H1 (cell line): ENCODE results near the gene WFDC12. TPM values are rescaled to one million over a fixed set of nuclear protein-coding genes. Genes with fewer than 3 reads are reported as not detected.

Source experiments
- CTCF ChIA-PET: fragments of 300-600 bp; sonication (Branson Sonifier 250); formaldehyde crosslinking; loops from one replicate; lab custom pipeline; 2021; ENCODE audit not compliant: partially characterized antibody; lab: Charles Lee
- POLR2A ChIA-PET: fragments of 300-600 bp; sonication (Branson Sonifier 250); formaldehyde crosslinking; loops from one replicate; lab custom pipeline; 2021; ENCODE audit warnings: inconsistent platforms; ENCODE audit not compliant: partially characterized antibody; lab: Charles Lee
- DNase-seq, 2 experiments: peaks; one replicate each; pipeline versions ENCODE4 v3.0.0 to v3.0.0-alpha.2; 2010 to 2022; ENCODE audit warnings: low spot score in 2 of 2, low read depth in 1 of 2, mixed read lengths in 1 of 2
- FAIRE-seq: peaks from 2 replicates; lab custom pipeline; 2011; peaks lifted over from hg19 to GRCh38; lab: Jason Lieb, UNC
- H2AFZ ChIP-seq: 2 replicates; pipeline ENCODE4 v1.8.1; 2012; ENCODE audit warnings: low read length, inconsistent platforms
- H2AK5ac ChIP-seq: 2 replicates; pipeline ENCODE4 v1.6.1; 2013; ENCODE audit warnings: low read depth, low read length
- H2BK120ac ChIP-seq: replicated peaks from 2 replicates; pipeline ENCODE3; 2013; ENCODE audit warnings: low read depth, low read length, inconsistent platforms
- H2BK12ac ChIP-seq: 2 replicates; pipeline ENCODE4 v1.6.1; 2013; ENCODE audit warnings: low read depth, low read length
- H2BK15ac ChIP-seq: 2 replicates; pipeline ENCODE4 v1.6.1; 2013; ENCODE audit warnings: low read length
- H2BK20ac ChIP-seq: 2 replicates; pipeline ENCODE4 v1.6.1; 2013; ENCODE audit warnings: low read length
- H2BK5ac ChIP-seq: 2 replicates; pipeline ENCODE4 v1.6.1; 2013; ENCODE audit warnings: low read depth, low read length
- H3K14ac ChIP-seq: 2 replicates; pipeline ENCODE4 v1.6.1; 2013; ENCODE audit warnings: inconsistent platforms; ENCODE audit not compliant: insufficient read length
- H3K18ac ChIP-seq: 2 replicates; pipeline ENCODE4 v1.6.1; 2013; ENCODE audit warnings: low read length; ENCODE audit errors: extremely low read depth
- H3K23ac ChIP-seq: 2 replicates; pipeline ENCODE4 v1.6.1; 2013; ENCODE audit warnings: inconsistent platforms; ENCODE audit not compliant: insufficient read length
- H3K23me2 ChIP-seq: 2 replicates; pipeline ENCODE4 v1.6.1; 2013; ENCODE audit warnings: low read depth, low read length
- H3K27ac ChIP-seq: 2 replicates; pipeline ENCODE4 v1.6.1; 2011; ENCODE audit warnings: low read depth, low read length, inconsistent platforms
- H3K27me3 ChIP-seq, 4 experiments: replicated peaks in 1 of 4; 1 replicate in 1 of 4; 2 replicates in 3 of 4; pipeline versions ENCODE4 v1.6.1 to v1.8.1; 2011 to 2013; ENCODE audit warnings: low read length in 3 of 4, mild to moderate bottlenecking in 3 of 4, inconsistent platforms in 2 of 4, mixed read lengths in 2 of 4, moderate library complexity in 1 of 4; ENCODE audit not compliant: control insufficient read depth in 3 of 4, insufficient read depth in 3 of 4; ENCODE audit errors: extremely low read depth in 1 of 4
- H3K36me3 ChIP-seq, 4 experiments: 2 replicates each; pipeline versions ENCODE4 v1.6.1 to v1.8.1; 2011 to 2013; ENCODE audit warnings: mild to moderate bottlenecking in 4 of 4, low read length in 3 of 4, moderate library complexity in 2 of 4, control low read depth in 1 of 4, inconsistent platforms in 1 of 4; ENCODE audit not compliant: insufficient read depth in 4 of 4, control insufficient read depth in 2 of 4
- H3K4ac ChIP-seq: replicated peaks from 2 replicates; pipeline ENCODE3; 2013; ENCODE audit warnings: low read length, low read depth, mixed read lengths, inconsistent platforms; ENCODE audit not compliant: insufficient read length
- H3K4me1 ChIP-seq, 4 experiments: replicated peaks in 1 of 4; 1 replicate in 1 of 4; 2 replicates in 3 of 4; pipeline versions ENCODE4 v1.6.1 to v1.8.1; 2011 to 2013; ENCODE audit warnings: low read length in 3 of 4, inconsistent platforms in 2 of 4, mixed read lengths in 1 of 4; ENCODE audit not compliant: insufficient read depth in 4 of 4, control insufficient read depth in 3 of 4
- H3K4me2 ChIP-seq, 2 experiments: 2 replicates each; pipeline versions ENCODE4 v1.6.1 to v1.8.1; 2011 to 2013; ENCODE audit warnings: low read depth in 2 of 2, low read length in 2 of 2, control low read depth in 1 of 2, inconsistent platforms in 1 of 2, mild to moderate bottlenecking in 1 of 2; ENCODE audit not compliant: insufficient read depth in 1 of 2
- H3K4me3 ChIP-seq, 4 experiments: fragments of 200-600, 300-600 bp in 1 of 4; sonication (generic), shearing (Covaris generic), sonication (Bioruptor Twin) in 1 of 4; 2 replicates each; pipeline versions ENCODE4 v1.5.1 to v1.8.1; 2011 to 2016; ENCODE audit warnings: low read length in 4 of 4, low read depth in 3 of 4, control low read depth in 2 of 4, inconsistent platforms in 2 of 4, mild to moderate bottlenecking in 2 of 4, mixed read lengths in 1 of 4, moderate library complexity in 1 of 4; ENCODE audit not compliant: insufficient read depth in 2 of 4; ENCODE audit errors: extremely low read depth in 1 of 4
- H3K56ac ChIP-seq: replicated peaks from 2 replicates; pipeline ENCODE3; 2013; ENCODE audit warnings: low read depth, mild to moderate bottlenecking, mixed read lengths, low read length, inconsistent platforms; ENCODE audit not compliant: insufficient read length
- H3K79me1 ChIP-seq: 2 replicates; pipeline ENCODE4 v1.6.1; 2013; ENCODE audit warnings: low read depth, low read length, control low read depth
- H3K79me2 ChIP-seq, 2 experiments: 2 replicates each; pipeline versions ENCODE4 v1.6.1 to v1.8.1; 2012 to 2013; ENCODE audit warnings: low read length in 2 of 2, mild to moderate bottlenecking in 2 of 2, inconsistent platforms in 1 of 2; ENCODE audit not compliant: insufficient read depth in 2 of 2, control insufficient read depth in 1 of 2
- H3K9ac ChIP-seq, 4 experiments: replicated peaks in 1 of 4; 1 replicate in 1 of 4; 2 replicates in 3 of 4; pipeline versions ENCODE4 v1.6.1 to v1.8.1; 2011 to 2013; ENCODE audit warnings: low read depth in 3 of 4, low read length in 3 of 4, control low read depth in 2 of 4, mild to moderate bottlenecking in 2 of 4, moderate library complexity in 2 of 4, inconsistent platforms in 1 of 4; ENCODE audit errors: extremely low read depth in 1 of 4
- H3K9me3 ChIP-seq, 2 experiments: 2 replicates each; pipeline versions ENCODE4 v1.6.1 to v1.8.1; 2012 to 2013; ENCODE audit warnings: mild to moderate bottlenecking in 2 of 2, moderate library complexity in 2 of 2, control low read depth in 1 of 2, inconsistent platforms in 1 of 2, low read depth in 1 of 2, low read length in 1 of 2, mixed read lengths in 1 of 2; ENCODE audit not compliant: insufficient read depth in 2 of 2
- H4K20me1 ChIP-seq, 2 experiments: replicated peaks in 1 of 2; 2 replicates each; pipeline versions ENCODE3 to v1.8.1; 2011 to 2013; ENCODE audit warnings: inconsistent platforms in 2 of 2, low read length in 2 of 2, mild to moderate bottlenecking in 1 of 2; ENCODE audit not compliant: insufficient read depth in 2 of 2, control insufficient read depth in 1 of 2
- H4K5ac ChIP-seq: 2 replicates; pipeline ENCODE4 v1.6.1; 2013; ENCODE audit warnings: low read length, low read depth, mixed read lengths, inconsistent platforms; ENCODE audit not compliant: insufficient read length
- H4K8ac ChIP-seq: 2 replicates; pipeline ENCODE4 v1.8.0; 2013; ENCODE audit warnings: mild to moderate bottlenecking, moderate library complexity, low read length, inconsistent platforms; ENCODE audit not compliant: insufficient read depth; ENCODE audit errors: extremely low read depth
- H4K91ac ChIP-seq: replicated peaks from 2 replicates; pipeline ENCODE3; 2013; ENCODE audit warnings: low read length, mixed read lengths, inconsistent platforms; ENCODE audit not compliant: insufficient read length
- ASH2L ChIP-seq: fragments of 200-600, 300-600 bp; sonication (generic); IDR thresholded peaks from one replicate; pipeline ENCODE4 v1.7.1; 2017; ENCODE audit warnings: low read length
- CEBPB ChIP-seq: IDR thresholded peaks from 2 replicates; pipeline ENCODE4 v1.6.1; 2012; ENCODE audit warnings: low read depth, low read length
- HDAC2 ChIP-seq, 2 experiments: fragments of 300-600 bp in 1 of 2; sonication (generic) in 1 of 2; IDR thresholded peaks; 2 replicates each; pipeline ENCODE4 v1.6.1; 2011 to 2012; ENCODE audit warnings: low read depth in 2 of 2, low read length in 2 of 2, mild to moderate bottlenecking in 2 of 2, moderate library complexity in 2 of 2, borderline replicate concordance in 1 of 2, inconsistent platforms in 1 of 2
- KDM4A ChIP-seq: IDR thresholded peaks from one replicate; pipeline ENCODE4 v1.7.1; 2012; ENCODE audit warnings: low read depth, mild to moderate bottlenecking, moderate library complexity, low read length, inconsistent platforms; ENCODE audit not compliant: severe bottlenecking
- MAFK ChIP-seq: IDR thresholded peaks from 2 replicates; pipeline ENCODE4 v1.6.1; 2012; ENCODE audit warnings: low read depth, mild to moderate bottlenecking, improper control_type of control experiment, low read length
- POLR2AphosphoS5 ChIP-seq: IDR thresholded peaks from 2 replicates; pipeline ENCODE4 v1.6.1; 2011; ENCODE audit warnings: low read depth, low read length
- RAD21 ChIP-seq, 2 experiments: IDR thresholded peaks in 1 of 2; conservative IDR thresholded peaks in 1 of 2; 2 replicates each; pipeline ENCODE4 v1.6.1; 2011; ENCODE audit warnings: low read depth in 2 of 2, low read length in 2 of 2, improper control_type of control experiment in 1 of 2, inconsistent platforms in 1 of 2, mild to moderate bottlenecking in 1 of 2, moderate library complexity in 1 of 2
- SIN3A ChIP-seq, 2 experiments: IDR thresholded peaks in 1 of 2; conservative IDR thresholded peaks in 1 of 2; 2 replicates each; pipeline ENCODE4 v1.6.1; 2011 to 2012; ENCODE audit warnings: low read length in 2 of 2, improper control_type of control experiment in 1 of 2, low read depth in 1 of 2, mild to moderate bottlenecking in 1 of 2
- SIRT6 ChIP-seq: IDR thresholded peaks from one replicate; pipeline ENCODE4 v1.7.1; 2012; ENCODE audit warnings: low read length, inconsistent platforms
- SP4 ChIP-seq: IDR thresholded peaks from 2 replicates; pipeline ENCODE4 v1.6.1; 2012; ENCODE audit warnings: low read length, inconsistent platforms
- WGBS, 2 experiments: shearing (Covaris generic) in 1 of 2; methylation state at CpG; one replicate each; pipeline versions ENCODE4 v1.1.6 to v1.1.7; 2013 to 2015; ENCODE audit warnings: low lambda C conversion rate in 2 of 2, mixed read lengths in 2 of 2, inconsistent platforms in 1 of 2, low coverage in 1 of 2, missing lambda C conversion rate in 1 of 2; ENCODE audit not compliant: insufficient replicate concordance in 2 of 2, insufficient coverage in 1 of 2, insufficient read length in 1 of 2; ENCODE audit errors: extremely low coverage in 1 of 2, missing lambda C conversion rate in 1 of 2; 5-methylcytosine and 5-hydroxymethylcytosine counted together
- polyA plus RNA-seq, 7 experiments: library from polyadenylated mRNA; depleted of rRNA in 3 of 7; stranded (reverse) in 5 of 7; unstranded in 2 of 7; fragments of >200 nt in 5 of 7; fragments of 200-250 nt in 2 of 7; gene quantifications; 1 replicate in 5 of 7; 2 replicates in 1 of 7; 4 replicates in 1 of 7; pipeline versions ENCODE4 v1.2.1 to v1.2.3, GENCODE V29; 2011 to 2013; ENCODE audit warnings: missing spikeins in 2 of 7, mixed read lengths in 2 of 7
- total RNA-seq: library from RNA; stranded (reverse); fragmentation: NEBNext Ultra II Directional; extraction: Animal tissue kit (Norgen Biotek cat#: 25700); gene quantifications from 2 replicates; pipeline ENCODE4 v1.2.1, GENCODE V29; 2021

The WFDC12 gene
- total and polyA plus RNA-seq, 2 of the 8 experiments (the other 6 are each of a cell fraction or from before 2014, with no cell fraction given): not detected

GRCh38 chr20:45104786-45105185 lies 19.5 kb downstream of the WFDC12 start:
- H3K27ac ChIP-seq: no peak overlapping the region
- H4K91ac ChIP-seq: no peak overlapping the region
- TF ChIP-seq MAFK: no peak
- no peak for TF ChIP-seq ASH2L
- no peak for TF ChIP-seq CEBPB
- no peak for TF ChIP-seq SP4
- TF ChIP-seq KDM4A: no peak
- no peak for TF ChIP-seq HDAC2 (IDR thresholded peaks at IDR 0.05; ENCODE audit: borderline replicate concordance in 1 of 2, low read depth in 2 of 2, low read length in 2 of 2)
- TF ChIP-seq SIRT6: no peak
- no peak for TF ChIP-seq POLR2AphosphoS5
- TF ChIP-seq RAD21 (IDR thresholded peaks at IDR 0.05 in 1 of 2, conservative IDR thresholded peaks at IDR 0.05 in 1 of 2; ENCODE audit: low read depth in 2 of 2, low read length in 2 of 2): no peak
- TF ChIP-seq SIN3A (conservative IDR thresholded peaks at IDR 0.05 in 1 of 2, IDR thresholded peaks at IDR 0.05 in 1 of 2; ENCODE audit: low read depth in 1 of 2, low read length in 2 of 2): no peak
- no peaks in the 10 kb centered on the region for H3K79me1 ChIP-seq
- no peak overlapping the region for H3K4me3 ChIP-seq
- POLR2A ChIA-PET: interaction anchor here (0.6 to 1.5 kb wide), 2 partner anchors 10 to 32 kb away, joined by 3 to 7 read pairs; partner anchors contain the start of gene WFDC5
- no peak overlapping the region for H2BK20ac ChIP-seq
- H2AK5ac ChIP-seq: no peak overlapping the region
- H4K8ac ChIP-seq: no peak overlapping the region
- DNase-seq: no peak
- CTCF ChIA-PET: interaction anchor here (0.6 to 17.6 kb wide), 4 partner anchors 8 to 130 kb away, joined by 3 to 233 read pairs (median 114); partner anchors contain the start of gene KCNS1
- peaks cover 0 to 18% (median 12%) of the 10 kb centered on the region in 4 experiments; a peak in 4 of 7 replicates for H3K27me3 ChIP-seq
- no peak overlapping the region for H3K18ac ChIP-seq
- no peaks in the 10 kb centered on the region; a peak in 1 of 4 replicates for H3K9me3 ChIP-seq
- no peak overlapping the region for H2BK15ac ChIP-seq
- no peaks in the 10 kb centered on the region for H4K20me1 ChIP-seq
- no peak overlapping the region for H3K4me2 ChIP-seq
- FAIRE-seq: no peak
- H4K5ac ChIP-seq: no peak overlapping the region
- no peaks in the 10 kb centered on the region for H3K79me2 ChIP-seq
- H3K36me3 ChIP-seq: no peaks in the 10 kb centered on the region
- WGBS, 2 experiments: 79% methylated on average over 5 of the region's 5 CpGs; no CpG with 5 or more reads in 1 of the 2 experiments
- H3K56ac ChIP-seq: no peak overlapping the region
- peaks cover 0 to 6% (median 3%) of the 10 kb centered on the region in 4 experiments; a peak in 2 of 7 replicates for H3K4me1 ChIP-seq
- H3K14ac ChIP-seq: no peak overlapping the region
- H2BK5ac ChIP-seq: no peak overlapping the region
- no peak overlapping the region for H3K9ac ChIP-seq
- H3K23me2 ChIP-seq: no peaks in the 10 kb centered on the region; the same call in 1 of the 2 replicates
- no peak overlapping the region for H2AFZ ChIP-seq
- no peak overlapping the region for H3K23ac ChIP-seq
- H2BK12ac ChIP-seq: no peak overlapping the region
- H3K4ac ChIP-seq: no peak overlapping the region
- H2BK120ac ChIP-seq: no peak overlapping the region
